T47D (cell line): ENCODE measurements around the gene SLC30A1.

Experiments
- DNase-seq, 2 experiments: peaks; one replicate each; pipeline versions ENCODE4 v3.0.0 to v3.0.0-alpha.2; 2011 to 2012; ENCODE audit warnings: low read depth in 1 of 2, low spot score in 1 of 2
- JUND ChIP-seq: IDR thresholded peaks from 2 replicates; pipeline ENCODE4 v1.6.1; 2012; ENCODE audit warnings: low read depth
- in situ Hi-C: cut with HindIII; loops from 2 replicates; pipeline ENCODE4 v1.10.0; 2016; ENCODE audit warnings: low sequenced_read_pairs, low pct_unique_long_range_greater_than_20kb

The SLC30A1 gene

GRCh38 chr1:211527888-211528287, 51.1 kb downstream of the SLC30A1 start:
- in situ Hi-C loops, result no loop called here
- no peak for TF ChIP-seq JUND
- no peak for DNase-seq

GRCh38 chr1:211527006-211527405, 52.0 kb downstream of the SLC30A1 start:
- no peak for DNase-seq
- no peak for TF ChIP-seq JUND
- in situ Hi-C loops, result no loop called here

- in situ Hi-C loops, result no loop called here
- no peak for TF ChIP-seq JUND
- no peak for DNase-seq
These were observed 52.9 kb downstream of the SLC30A1 start for GRCh38 chr1:211526101-211526500.

GRCh38 chr1:211525101-211525676, 53.8 kb downstream of the SLC30A1 start:
- in situ Hi-C loops, result no loop called here
- TF ChIP-seq JUND, result no peak
- DNase-seq, result no peak

GRCh38 chr1:211524521-211524920, 54.4 kb downstream of the SLC30A1 start:
- in situ Hi-C loops, result no loop called here
- DNase-seq, result no peak
- TF ChIP-seq JUND, result no peak

- in situ Hi-C loops, result no loop called here
- TF ChIP-seq JUND, result no peak
These were observed 56.2 kb downstream of the SLC30A1 start for GRCh38 chr1:211522804-211523203.

More at GRCh38 chr1:211522804-211523203, 56.2 kb downstream of the SLC30A1 start:
- DNase-seq, result no peak
